Measurements from ENCODE around the gene RAMP2. TPM values are rescaled to one million over a fixed set of nuclear protein-coding genes. Genes with fewer than 3 reads are reported as not detected.
A peak's percentile ranks its signal among the peaks of the same experiment; 100 is the strongest.

Gene RAMP2
- total and polyA plus RNA-seq, 2 of the 13 experiments (the other 11 are each of a cell fraction or from before 2014, with no cell fraction given): 1.4 to 5.2 TPM

DNA sequence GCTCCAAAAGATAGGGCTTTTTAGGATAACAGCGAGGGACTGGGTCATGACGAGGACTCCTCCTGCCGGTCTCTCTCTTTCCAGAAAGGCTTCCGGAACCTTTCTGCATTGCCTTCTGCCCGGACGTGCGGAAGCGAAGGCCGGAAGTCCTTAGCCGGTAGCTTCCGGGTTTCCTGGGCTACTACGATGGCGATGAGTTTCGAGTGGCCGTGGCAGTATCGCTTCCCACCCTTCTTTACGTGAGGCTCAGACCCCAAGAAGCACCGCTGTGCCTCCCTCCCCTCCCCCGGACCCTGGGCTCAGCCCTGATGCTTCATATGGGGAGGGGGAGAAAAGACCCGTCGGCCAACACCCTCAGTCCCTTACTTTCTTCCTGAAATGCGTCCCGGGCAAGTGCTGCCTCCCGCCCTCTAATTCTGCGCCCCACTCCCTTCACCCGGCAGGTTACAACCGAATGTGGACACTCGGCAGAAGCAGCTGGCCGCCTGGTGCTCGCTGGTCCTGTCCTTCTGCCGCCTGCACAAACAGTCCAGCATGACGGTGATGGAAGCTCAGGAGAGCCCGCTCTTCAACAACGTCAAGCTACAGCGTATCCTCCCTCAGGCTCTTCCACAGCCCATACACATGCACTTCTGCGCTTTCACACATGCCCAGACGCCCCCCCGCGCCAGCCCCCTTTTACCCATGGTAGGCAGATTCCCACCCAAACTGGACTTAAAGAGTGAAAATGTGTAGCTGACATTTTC is 12.4 kb downstream of the RAMP2 start, which contains the start of gene VPS25 (continued):
- TF ChIP-seq ZSCAN22 (CRISPR knock-in tag; IDR thresholded peaks at IDR 0.05) (no peak), CSRNP1 (CRISPR knock-in tag; IDR thresholded peaks at IDR 0.05) (0 out of 2 replicates have a peak, but pooled peaks have one; percentile 53), ZNF609 (CRISPR knock-in tag; IDR thresholded peaks at IDR 0.05; ENCODE audit: borderline replicate concordance) (peak; percentile 81; the same call in 1 of the 2 replicates), NFIB (CRISPR knock-in tag; IDR thresholded peaks at IDR 0.05; ENCODE audit: borderline replicate concordance) (no peak), ZNF780A (CRISPR knock-in tag; IDR thresholded peaks at IDR 0.05) (no peak), NFATC3 (CRISPR knock-in tag; IDR thresholded peaks at IDR 0.05) (no peak), ZNF607 (CRISPR knock-in tag; IDR thresholded peaks at IDR 0.05; ENCODE audit: borderline replicate concordance) (no peak), HNF4A (CRISPR knock-in tag; IDR thresholded peaks at IDR 0.05) (peak; percentile 32; the same call in 1 of the 2 replicates), CREM (IDR thresholded peaks at IDR 0.05) (peak; percentile 57; the same call in 1 of the 2 replicates), CREM (CRISPR knock-in tag; IDR thresholded peaks at IDR 0.05) (no peak), YY1 (IDR thresholded peaks at IDR 0.05; ENCODE audit: insufficient read depth, insufficient replicate concordance, low read depth, low read length) (peak; percentile 90), SATB2 (CRISPR knock-in tag; IDR thresholded peaks at IDR 0.05) (peak; percentile 88), MYPOP (CRISPR knock-in tag; IDR thresholded peaks at IDR 0.05) (no peak), SETDB1 (CRISPR knock-in tag; IDR thresholded peaks at IDR 0.05; ENCODE audit: borderline replicate concordance) (no peak), NR3C1 (CRISPR knock-in tag; IDR thresholded peaks at IDR 0.05) (no peak), FOSL1 (CRISPR knock-in tag; IDR thresholded peaks at IDR 0.05; ENCODE audit: borderline replicate concordance) (peak; percentile 1; the same call in 1 of the 2 replicates), TCF7L2 (IDR thresholded peaks at IDR 0.05; ENCODE audit: low read depth, low read length) (no peak)
- TF ChIP-seq, protein P1, sequence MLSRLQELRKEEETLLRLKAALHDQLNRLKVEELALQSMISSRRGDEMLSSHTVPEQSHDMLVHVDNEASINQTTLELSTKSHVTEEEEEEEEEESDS (CRISPR knock-in tag; IDR thresholded peaks at IDR 0.05; ENCODE audit: borderline replicate concordance): peak; percentile 58; the same call in 1 of the 2 replicates
- TF ChIP-seq, protein P2, sequence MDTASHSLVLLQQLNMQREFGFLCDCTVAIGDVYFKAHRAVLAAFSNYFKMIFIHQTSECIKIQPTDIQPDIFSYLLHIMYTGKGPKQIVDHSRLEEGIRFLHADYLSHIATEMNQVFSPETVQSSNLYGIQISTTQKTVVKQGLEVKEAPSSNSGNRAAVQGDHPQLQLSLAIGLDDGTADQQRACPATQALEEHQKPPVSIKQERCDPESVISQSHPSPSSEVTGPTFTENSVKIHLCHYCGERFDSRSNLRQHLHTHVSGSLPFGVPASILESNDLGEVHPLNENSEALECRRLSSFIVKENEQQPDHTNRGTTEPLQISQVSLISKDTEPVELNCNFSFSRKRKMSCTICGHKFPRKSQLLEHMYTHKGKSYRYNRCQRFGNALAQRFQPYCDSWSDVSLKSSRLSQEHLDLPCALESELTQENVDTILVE (CRISPR knock-in tag; IDR thresholded peaks at IDR 0.05): peak; percentile 97
